Osteocyte (in vitro differentiated cells): Measurements from ENCODE around the gene CADM1. TPM values are rescaled to one million over a fixed set of nuclear protein-coding genes. Genes with fewer than 3 reads are reported as not detected.

Experiments
- DNase-seq: peaks from one replicate; pipeline ENCODE4 v3.0.0; 2021; ENCODE audit warnings: mixed read lengths; ENCODE audit not compliant: unreplicated experiment; ENCODE audit errors: extremely low spot score
- H3K27ac Mint-ChIP-seq: one replicate; pipeline ENCODE4 v1.8.0; 2021; ENCODE audit warnings: mild to moderate bottlenecking, mixed read lengths; ENCODE audit not compliant: unreplicated experiment
- H3K27me3 Mint-ChIP-seq: one replicate; pipeline ENCODE4 v1.8.0; 2021; ENCODE audit warnings: mixed read lengths; ENCODE audit not compliant: unreplicated experiment
- H3K36me3 Mint-ChIP-seq: one replicate; pipeline ENCODE4 v1.8.0; 2021; ENCODE audit warnings: mixed read lengths; ENCODE audit not compliant: unreplicated experiment
- H3K4me1 Mint-ChIP-seq: one replicate; pipeline ENCODE4 v1.8.0; 2021; ENCODE audit warnings: mixed read lengths; ENCODE audit not compliant: unreplicated experiment
- H3K4me3 Mint-ChIP-seq: one replicate; pipeline ENCODE4 v1.8.0; 2021; ENCODE audit warnings: mild to moderate bottlenecking, moderate library complexity, mixed read lengths; ENCODE audit not compliant: unreplicated experiment
- H3K9me3 Mint-ChIP-seq: one replicate; pipeline ENCODE4 v1.8.0; 2021; ENCODE audit warnings: mixed read lengths; ENCODE audit not compliant: unreplicated experiment
- total RNA-seq: library from RNA; stranded (reverse); gene quantifications from 2 replicates; pipeline ENCODE4 v1.2.1, GENCODE V29; 2021
- TF ChIP-seq, protein P1 (sequence below): fragments of 200-600 bp; sonication (generic); IDR thresholded peaks from 2 replicates; pipeline ENCODE4 v1.5.0; 2021; ENCODE audit warnings: antibody characterized with exemption, mild to moderate bottlenecking, moderate library complexity

Gene CADM1
- total RNA-seq, 1 donor from 2014 or later = 24.2 TPM

DNA sequence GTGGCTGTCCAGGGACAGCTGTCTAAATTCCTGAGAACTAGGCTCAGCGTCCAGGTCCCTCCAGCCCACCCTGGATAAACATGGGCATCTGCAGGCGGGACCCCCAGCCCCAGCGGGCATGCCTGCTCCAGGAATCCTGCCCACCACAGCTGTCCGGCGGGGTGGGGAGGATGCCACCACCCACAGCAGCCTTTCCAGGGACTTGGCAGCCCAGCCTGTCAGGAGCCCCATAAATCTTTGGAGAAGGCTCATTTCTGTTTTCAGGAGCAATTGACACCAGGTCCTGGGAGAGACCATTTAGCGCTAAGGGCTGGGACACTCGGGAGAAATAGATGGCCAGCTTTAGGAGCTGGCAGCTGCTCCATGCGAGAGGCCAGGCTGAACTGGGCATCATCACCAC, 358.9 kb downstream of the CADM1 start:
- no peak for DNase-seq
- H3K9me3 Mint-ChIP-seq = no peaks in the 10 kb centered on the region
- H3K36me3 Mint-ChIP-seq = no peaks in the 10 kb centered on the region
- no peak overlapping the region for H3K27ac Mint-ChIP-seq
- peaks cover 13% of the 10 kb centered on the region for H3K27me3 Mint-ChIP-seq
- no peaks in the 10 kb centered on the region for H3K4me1 Mint-ChIP-seq
- TF ChIP-seq, protein P1, sequence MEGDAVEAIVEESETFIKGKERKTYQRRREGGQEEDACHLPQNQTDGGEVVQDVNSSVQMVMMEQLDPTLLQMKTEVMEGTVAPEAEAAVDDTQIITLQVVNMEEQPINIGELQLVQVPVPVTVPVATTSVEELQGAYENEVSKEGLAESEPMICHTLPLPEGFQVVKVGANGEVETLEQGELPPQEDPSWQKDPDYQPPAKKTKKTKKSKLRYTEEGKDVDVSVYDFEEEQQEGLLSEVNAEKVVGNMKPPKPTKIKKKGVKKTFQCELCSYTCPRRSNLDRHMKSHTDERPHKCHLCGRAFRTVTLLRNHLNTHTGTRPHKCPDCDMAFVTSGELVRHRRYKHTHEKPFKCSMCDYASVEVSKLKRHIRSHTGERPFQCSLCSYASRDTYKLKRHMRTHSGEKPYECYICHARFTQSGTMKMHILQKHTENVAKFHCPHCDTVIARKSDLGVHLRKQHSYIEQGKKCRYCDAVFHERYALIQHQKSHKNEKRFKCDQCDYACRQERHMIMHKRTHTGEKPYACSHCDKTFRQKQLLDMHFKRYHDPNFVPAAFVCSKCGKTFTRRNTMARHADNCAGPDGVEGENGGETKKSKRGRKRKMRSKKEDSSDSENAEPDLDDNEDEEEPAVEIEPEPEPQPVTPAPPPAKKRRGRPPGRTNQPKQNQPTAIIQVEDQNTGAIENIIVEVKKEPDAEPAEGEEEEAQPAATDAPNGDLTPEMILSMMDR = no peak
- no peak overlapping the region for H3K4me3 Mint-ChIP-seq

DNA sequence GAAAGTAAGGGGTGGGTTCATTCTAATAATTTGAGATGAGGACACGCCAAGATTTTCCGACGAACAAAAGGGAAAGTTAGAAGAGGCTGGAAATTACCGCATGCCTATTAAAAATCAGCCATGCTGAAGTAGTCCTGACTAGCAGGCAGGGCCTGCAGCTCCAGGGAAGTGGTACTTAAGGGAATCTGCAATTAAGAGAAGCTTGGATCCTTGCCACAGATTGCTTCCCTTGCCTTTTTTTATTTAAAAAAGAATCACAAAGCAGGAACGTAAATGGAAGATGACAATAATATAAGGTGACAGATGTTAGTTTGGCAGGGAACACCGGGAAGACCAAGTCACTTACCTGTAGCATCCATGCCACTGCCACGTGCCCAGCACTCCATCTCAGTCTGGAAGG, 359.3 kb downstream of the CADM1 start:
- no peak overlapping the region for H3K4me3 Mint-ChIP-seq
- no peak for DNase-seq
- H3K27me3 Mint-ChIP-seq = peaks cover 15% of the 10 kb centered on the region
- H3K9me3 Mint-ChIP-seq = no peaks in the 10 kb centered on the region
- no peak overlapping the region for H3K27ac Mint-ChIP-seq
- TF ChIP-seq, protein P1 = no peak
- H3K4me1 Mint-ChIP-seq = no peaks in the 10 kb centered on the region
- no peaks in the 10 kb centered on the region for H3K36me3 Mint-ChIP-seq

DNA sequence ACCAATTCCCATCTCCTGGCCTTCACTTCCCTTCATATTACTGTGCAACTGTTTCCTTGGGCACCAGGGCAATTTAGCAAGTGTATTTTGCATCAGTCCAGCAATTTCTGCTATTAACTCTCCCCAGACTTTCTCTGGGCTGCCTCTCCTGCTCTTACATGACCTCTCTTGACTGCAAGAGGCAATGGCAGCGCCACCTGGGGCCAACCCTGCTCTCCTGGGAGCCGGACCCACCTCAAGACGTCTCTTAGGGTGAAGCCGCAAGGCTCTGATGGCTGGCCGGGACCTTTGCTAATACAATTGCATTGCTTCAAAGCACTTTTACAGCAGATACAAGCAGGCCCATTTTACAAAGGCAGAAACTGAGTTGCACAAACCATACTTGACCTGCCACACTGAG, 360.2 kb downstream of the CADM1 start:
- Mint-ChIP-seq H3K9me3 (no peaks in the 10 kb centered on the region), H3K36me3 (no peaks in the 10 kb centered on the region), H3K4me3 (no peak overlapping the region), H3K4me1 (no peaks in the 10 kb centered on the region), H3K27ac (no peak overlapping the region), H3K27me3 (peaks cover 20% of the 10 kb centered on the region)
- DNase-seq = no peak
- TF ChIP-seq, protein P1 = no peak

DNA sequence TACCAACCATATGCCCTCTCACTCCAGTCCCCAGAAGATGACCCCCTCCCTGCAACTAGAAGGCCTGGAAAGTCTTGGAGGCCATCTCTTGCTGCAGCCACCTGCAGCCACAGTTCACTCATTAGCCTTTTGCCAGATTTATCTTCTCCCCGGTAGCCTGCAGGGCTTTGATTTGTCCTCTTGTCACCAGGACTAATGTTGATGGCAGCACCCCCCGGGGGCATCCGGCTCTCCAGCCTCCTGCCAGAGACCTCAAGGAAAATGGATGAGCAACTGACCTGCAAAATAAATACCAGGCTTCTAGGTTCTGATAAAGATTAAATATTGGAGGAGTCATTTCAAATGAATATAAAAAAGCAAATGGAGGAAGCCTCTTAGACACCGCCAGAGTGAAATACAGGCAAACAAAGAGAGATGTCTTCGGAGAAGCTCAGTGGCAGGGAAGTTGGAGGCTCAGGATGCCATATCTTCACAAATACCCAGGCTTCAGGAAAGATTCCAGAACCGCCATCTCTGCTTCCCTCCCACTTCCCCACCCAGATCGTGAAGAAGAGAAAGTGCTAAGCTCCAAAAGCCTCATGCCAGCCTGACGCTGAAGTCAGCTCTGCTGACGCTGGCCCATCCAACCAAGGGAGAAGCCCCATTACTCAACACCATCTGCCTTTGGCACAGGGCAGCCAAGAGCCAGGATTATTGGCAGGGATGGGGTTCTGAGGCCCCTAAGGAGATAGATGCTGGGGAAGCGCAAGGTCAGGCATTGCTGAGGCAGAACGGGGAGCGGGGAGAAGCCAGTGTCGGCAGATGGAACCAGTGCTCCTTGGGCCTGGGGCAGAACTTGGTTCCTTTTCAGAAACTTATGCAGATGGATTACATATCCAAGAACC, 362.7 kb downstream of the CADM1 start:
- no peak for DNase-seq
- Mint-ChIP-seq H3K27me3 (peaks cover 22% of the 10 kb centered on the region), H3K27ac (no peak overlapping the region), H3K4me3 (no peak overlapping the region), H3K36me3 (no peaks in the 10 kb centered on the region), H3K9me3 (no peaks in the 10 kb centered on the region), H3K4me1 (no peaks in the 10 kb centered on the region)
- TF ChIP-seq, protein P1 = no peak

DNA sequence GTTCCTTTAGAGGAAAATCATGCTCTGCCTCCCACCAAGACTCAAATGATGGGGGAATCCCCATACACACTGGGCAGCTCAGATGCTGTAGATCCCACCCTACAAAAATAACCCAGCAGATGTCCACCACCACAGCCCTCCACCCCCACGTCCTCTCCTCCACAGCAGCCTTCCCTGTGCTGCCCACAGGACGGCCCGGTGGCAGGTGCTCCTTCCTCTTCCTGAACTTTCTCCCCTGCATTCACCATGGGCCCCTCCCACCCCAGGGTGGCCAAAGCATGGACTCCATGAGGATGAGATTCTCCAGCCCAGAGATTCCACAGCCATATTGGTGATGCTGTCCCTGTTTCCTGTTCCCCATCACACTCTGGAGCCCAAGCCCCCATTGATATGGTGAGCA, 368.3 kb downstream of the CADM1 start:
- TF ChIP-seq, protein P1 = no peak
- Mint-ChIP-seq H3K9me3 (no peaks in the 10 kb centered on the region), H3K4me1 (peaks cover 9% of the 10 kb centered on the region), H3K27ac (no peak overlapping the region), H3K27me3 (peaks cover 19% of the 10 kb centered on the region), H3K4me3 (no peak overlapping the region), H3K36me3 (no peaks in the 10 kb centered on the region)
- DNase-seq = no peak
